Measurements from ENCODE around the gene PARD3. TPM values are rescaled to one million over a fixed set of nuclear protein-coding genes. Genes with fewer than 3 reads are reported as not detected.

The PARD3 gene
- total RNA-seq, 1 donor from 2014 or later = 22.9 TPM

- Mint-ChIP-seq H3K27me3 (ENCODE audit: unreplicated experiment) (peaks cover 3% of the 10 kb centered on the region), H3K4me1 (ENCODE audit: low read depth, unreplicated experiment) (peaks cover 32% of the 10 kb centered on the region), H3K9me3 (ENCODE audit: unreplicated experiment) (peaks cover 5% of the 10 kb centered on the region), H3K27ac (ENCODE audit: unreplicated experiment) (no peak overlapping the region), H3K4me3 (ENCODE audit: unreplicated experiment) (no peak overlapping the region), H3K36me3 (ENCODE audit: unreplicated experiment) (no peaks in the 10 kb centered on the region)
- DNase-seq = no peak
- no peak for TF ChIP-seq CTCF (IDR thresholded peaks at IDR 0.05; ENCODE audit: partially characterized antibody, unreplicated experiment)
Observed at GRCh38 chr10:34641147-34641912, 173.8 kb downstream of the PARD3 start.

- H3K9me3 Mint-ChIP-seq (ENCODE audit: unreplicated experiment) = peaks cover 5% of the 10 kb centered on the region
- no peak overlapping the region for H3K27ac Mint-ChIP-seq (ENCODE audit: unreplicated experiment)
- H3K36me3 Mint-ChIP-seq (ENCODE audit: unreplicated experiment) = no peaks in the 10 kb centered on the region
- peaks cover 4% of the 10 kb centered on the region for H3K27me3 Mint-ChIP-seq (ENCODE audit: unreplicated experiment)
- H3K4me3 Mint-ChIP-seq (ENCODE audit: unreplicated experiment) = no peak overlapping the region
- DNase-seq = peak; percentile 85
- peaks cover 30% of the 10 kb centered on the region for H3K4me1 Mint-ChIP-seq (ENCODE audit: low read depth, unreplicated experiment)
- TF ChIP-seq CTCF (IDR thresholded peaks at IDR 0.05; ENCODE audit: partially characterized antibody, unreplicated experiment) = peak; percentile 97
Observed at GRCh38 chr10:34638406-34639054, 176.6 kb downstream of the PARD3 start.

DNA sequence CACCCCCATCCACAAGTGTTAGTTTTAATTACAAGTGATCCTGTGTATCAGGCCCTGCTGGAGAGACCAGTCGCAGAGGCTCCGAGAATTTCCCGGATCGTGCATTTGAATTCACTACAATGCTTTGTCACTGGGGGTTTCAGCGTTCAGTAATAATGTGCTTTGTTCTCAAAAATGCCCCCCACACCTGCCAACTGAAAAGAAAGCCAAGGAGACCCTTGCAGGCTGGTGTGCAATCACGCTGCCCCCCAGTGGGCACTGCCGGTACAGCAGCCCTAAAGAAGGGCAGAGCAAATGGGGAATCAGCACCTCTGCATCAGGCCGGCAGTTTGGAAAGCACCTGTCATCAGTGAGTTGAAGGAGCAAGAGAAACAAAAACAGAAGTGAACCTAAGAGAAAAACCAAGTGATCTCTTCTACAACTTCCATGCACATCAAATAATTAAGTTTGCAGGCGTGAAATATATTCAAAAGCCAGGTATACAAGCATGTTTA is 177.6 kb downstream of the PARD3 start:
- no peaks in the 10 kb centered on the region for H3K36me3 Mint-ChIP-seq (ENCODE audit: unreplicated experiment)

GRCh38 chr10:34635111-34635510 is 180.0 kb downstream of the PARD3 start:
- TF ChIP-seq CTCF (IDR thresholded peaks at IDR 0.05; ENCODE audit: partially characterized antibody, unreplicated experiment) = no peak
- no peak overlapping the region for H3K27ac Mint-ChIP-seq (ENCODE audit: unreplicated experiment)
- H3K4me1 Mint-ChIP-seq (ENCODE audit: low read depth, unreplicated experiment) = peaks cover 25% of the 10 kb centered on the region
- H3K4me3 Mint-ChIP-seq (ENCODE audit: unreplicated experiment) = no peak overlapping the region
- peaks cover 4% of the 10 kb centered on the region for H3K27me3 Mint-ChIP-seq (ENCODE audit: unreplicated experiment)
- peaks cover 3% of the 10 kb centered on the region for H3K9me3 Mint-ChIP-seq (ENCODE audit: unreplicated experiment)
- no peak for DNase-seq
- no peaks in the 10 kb centered on the region for H3K36me3 Mint-ChIP-seq (ENCODE audit: unreplicated experiment)

More for the DNA sequence above, 177.6 kb downstream of the PARD3 start:
- peaks cover 3% of the 10 kb centered on the region for H3K9me3 Mint-ChIP-seq (ENCODE audit: unreplicated experiment)
- DNase-seq = peak; percentile 88
- H3K27ac Mint-ChIP-seq (ENCODE audit: unreplicated experiment) = no peak overlapping the region
- TF ChIP-seq CTCF (IDR thresholded peaks at IDR 0.05; ENCODE audit: partially characterized antibody, unreplicated experiment) = peak; percentile 95
- H3K4me1 Mint-ChIP-seq (ENCODE audit: low read depth, unreplicated experiment) = peaks cover 27% of the 10 kb centered on the region
- no peak overlapping the region for H3K4me3 Mint-ChIP-seq (ENCODE audit: unreplicated experiment)
- peaks cover 4% of the 10 kb centered on the region for H3K27me3 Mint-ChIP-seq (ENCODE audit: unreplicated experiment)

DNA sequence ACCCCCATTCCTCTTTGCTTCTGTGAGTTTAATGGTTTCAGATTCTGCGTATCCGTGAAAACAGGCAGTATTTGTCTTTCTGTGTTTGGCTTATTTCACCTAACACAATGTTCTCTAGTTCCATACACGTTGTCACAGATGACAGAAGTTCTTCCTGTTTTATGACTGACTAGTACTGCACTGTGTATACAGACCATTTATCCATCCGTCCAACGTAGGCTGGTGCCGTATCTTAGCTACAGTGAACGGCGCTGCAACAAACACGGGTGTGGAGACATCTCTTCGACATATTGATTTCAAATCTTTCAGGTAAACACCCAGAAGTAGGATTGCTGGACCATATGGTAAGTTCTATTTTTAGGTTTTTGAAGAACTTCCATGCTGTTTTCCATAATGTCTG is 181.7 kb downstream of the PARD3 start:
- H3K4me1 Mint-ChIP-seq (ENCODE audit: low read depth, unreplicated experiment) = peaks cover 34% of the 10 kb centered on the region
- no peaks in the 10 kb centered on the region for H3K36me3 Mint-ChIP-seq (ENCODE audit: unreplicated experiment)

More for the DNA sequence above, 181.7 kb downstream of the PARD3 start:
- Mint-ChIP-seq H3K4me3 (ENCODE audit: unreplicated experiment) (no peak overlapping the region), H3K27ac (ENCODE audit: unreplicated experiment) (no peak overlapping the region), H3K9me3 (ENCODE audit: unreplicated experiment) (no peaks in the 10 kb centered on the region), H3K27me3 (ENCODE audit: unreplicated experiment) (peaks cover 4% of the 10 kb centered on the region)
- TF ChIP-seq CTCF (IDR thresholded peaks at IDR 0.05; ENCODE audit: partially characterized antibody, unreplicated experiment) = no peak
- DNase-seq = no peak
